ENCODE data around the gene MYH14. TPM values are rescaled to one million over a fixed set of nuclear protein-coding genes. Genes with fewer than 3 reads are reported as not detected.

The MYH14 gene
- total and polyA plus RNA-seq, 2 experiments from 2014 or later: 40.9 to 64.4 TPM

GRCh38 chr19:50311723-50312635 is 108.6 kb downstream of the MYH14 start:
- peak; percentile 20 for TF ChIP-seq EZH2 (IDR thresholded peaks at IDR 0.05; ENCODE audit: borderline replicate concordance)
- no peak for TF ChIP-seq EZH2phosphoT487 (IDR thresholded peaks at IDR 0.05; ENCODE audit: low read depth, severe bottlenecking, unreplicated experiment)
- H2AFZ ChIP-seq: no peak overlapping the region
- no peaks in the 10 kb centered on the region for H3K9me3 ChIP-seq (ENCODE audit: low read depth)
- H3K27me3 ChIP-seq: peaks cover 44% of the 10 kb centered on the region
- no peak overlapping the region for H3K27ac ChIP-seq
- H3K79me2 ChIP-seq: no peaks in the 10 kb centered on the region
- H3K4me1 ChIP-seq (ENCODE audit: insufficient read depth): no peaks in the 10 kb centered on the region
- peak; percentile 62 for DNase-seq (ENCODE audit: low spot score)
- peak overlapping the region; percentile 78 for H3K4me2 ChIP-seq
- H3K36me3 ChIP-seq (replicated peaks; ENCODE audit: insufficient read depth, low read depth): no peaks in the 10 kb centered on the region
- no peak overlapping the region for H3K4me3 ChIP-seq
- 6% methylated on average over 27 of the region's 42 CpGs for WGBS (ENCODE audit: low lambda C conversion rate, missing lambda C conversion rate)
- no peaks in the 10 kb centered on the region for H3K9me2 ChIP-seq (replicated peaks; ENCODE audit: insufficient read depth)
- no peaks in the 10 kb centered on the region for H4K20me1 ChIP-seq (ENCODE audit: insufficient read depth, poor library complexity, severe bottlenecking)

DNA sequence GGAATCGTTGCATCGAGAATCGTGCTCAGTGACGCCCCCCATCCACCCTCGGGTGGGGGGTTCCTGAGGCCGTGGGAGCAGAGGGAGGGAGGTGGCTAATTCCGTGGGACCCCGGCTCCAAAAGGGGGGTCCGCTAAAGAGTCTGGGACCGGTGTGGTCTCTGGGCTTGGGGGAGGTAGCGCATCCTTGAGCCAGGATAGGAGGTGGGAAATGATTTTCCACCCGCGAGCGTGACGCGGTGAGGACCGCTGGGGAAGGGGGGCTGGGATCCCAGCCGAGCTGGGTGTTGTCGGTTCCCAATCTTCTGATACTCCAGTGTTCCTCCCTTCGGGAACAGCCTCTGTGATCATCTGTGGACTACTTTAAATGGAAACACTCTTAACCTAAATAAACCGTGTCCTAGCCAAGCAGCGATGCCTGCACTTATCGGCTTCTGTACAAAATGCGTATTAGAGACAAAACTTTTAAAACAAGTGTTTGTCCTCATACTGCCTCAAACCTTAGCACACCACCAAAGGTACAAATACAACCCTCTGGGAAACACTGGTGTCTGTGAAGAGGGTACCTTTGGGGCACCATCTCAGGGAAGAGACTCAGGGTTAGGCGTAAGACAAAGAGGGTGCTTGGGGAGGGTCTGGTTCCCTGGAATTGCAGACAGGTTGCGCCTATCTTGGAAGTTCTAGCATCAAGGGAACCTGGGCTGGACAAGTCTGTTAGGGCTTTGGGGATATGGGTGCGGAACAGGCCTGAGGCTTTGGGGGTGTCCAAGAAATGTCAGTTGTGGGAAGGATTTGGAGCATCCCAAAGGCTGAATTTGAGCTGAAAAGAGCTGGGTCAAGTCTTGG is 109.8 kb downstream of the MYH14 start:
- H3K4me3 ChIP-seq: no peak overlapping the region
- 15% methylated on average over 27 of the region's 27 CpGs for WGBS (ENCODE audit: low lambda C conversion rate, missing lambda C conversion rate)
- no peaks in the 10 kb centered on the region for H4K20me1 ChIP-seq (ENCODE audit: insufficient read depth, poor library complexity, severe bottlenecking)
- H3K9me3 ChIP-seq (ENCODE audit: low read depth): no peaks in the 10 kb centered on the region
- H3K4me1 ChIP-seq (ENCODE audit: insufficient read depth): no peaks in the 10 kb centered on the region
- no peak for TF ChIP-seq CTCF (IDR thresholded peaks at IDR 0.05; ENCODE audit: poor library complexity)
- no peak overlapping the region for H3K27ac ChIP-seq
- peaks cover 50% of the 10 kb centered on the region for H3K27me3 ChIP-seq
- no peak overlapping the region for H2AFZ ChIP-seq
- no peaks in the 10 kb centered on the region for H3K36me3 ChIP-seq (replicated peaks; ENCODE audit: insufficient read depth, low read depth)
- no peaks in the 10 kb centered on the region for H3K79me2 ChIP-seq
- H3K4me2 ChIP-seq: peak overlapping the region; percentile 78
- DNase-seq (ENCODE audit: low spot score): no peak
- no peaks in the 10 kb centered on the region for H3K9me2 ChIP-seq (replicated peaks; ENCODE audit: insufficient read depth)

DNA sequence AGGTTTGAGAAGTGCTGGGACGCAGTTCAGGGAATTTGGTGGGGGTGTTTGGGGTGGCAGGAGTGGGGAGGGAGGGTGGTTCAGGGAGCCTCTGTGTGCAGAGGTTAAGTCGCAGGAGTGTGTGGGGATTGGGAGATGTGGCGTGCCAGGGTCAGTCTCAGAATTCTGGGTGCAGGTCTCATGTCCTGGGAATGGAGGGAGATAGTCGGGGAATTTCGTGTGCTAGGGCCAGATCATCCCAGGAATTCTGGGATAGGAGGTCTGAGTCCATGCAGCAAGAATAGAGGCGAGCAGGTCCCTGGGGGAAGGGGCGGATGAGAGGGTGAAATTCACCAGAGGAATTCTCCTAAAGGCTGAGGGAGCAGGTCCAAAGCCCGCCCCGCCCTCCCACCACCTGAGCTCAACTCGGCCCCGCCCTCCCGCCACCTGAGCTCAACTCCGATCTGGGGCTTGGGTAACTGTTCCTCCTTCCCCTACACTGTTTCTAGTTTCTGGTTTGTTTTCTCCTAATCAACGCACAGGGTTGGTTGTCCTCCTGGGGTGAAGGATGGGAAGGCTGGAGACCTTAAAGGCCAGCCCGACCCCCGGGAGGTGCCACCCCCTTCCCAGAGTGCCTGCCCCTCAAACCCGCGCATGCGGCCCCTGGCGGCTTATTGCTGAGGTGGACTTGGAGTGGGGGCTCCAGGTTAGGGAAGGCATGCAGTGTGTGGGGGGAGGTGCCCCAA is 110.6 kb downstream of the MYH14 start:
- no peaks in the 10 kb centered on the region for H3K79me2 ChIP-seq
- no peak for TF ChIP-seq CTCF (IDR thresholded peaks at IDR 0.05; ENCODE audit: poor library complexity)
- peak; percentile 71 for TF ChIP-seq EZH2phosphoT487 (IDR thresholded peaks at IDR 0.05; ENCODE audit: low read depth, severe bottlenecking, unreplicated experiment)
- H3K27ac ChIP-seq: no peak overlapping the region
- H3K4me3 ChIP-seq: no peak overlapping the region
- peaks cover 50% of the 10 kb centered on the region for H3K27me3 ChIP-seq
- peak overlapping the region; percentile 57 for H3K4me2 ChIP-seq
- no peaks in the 10 kb centered on the region for H3K9me3 ChIP-seq (ENCODE audit: low read depth)
- DNase-seq (ENCODE audit: low spot score): peak; percentile 45
- 3% methylated on average over 17 of the region's 20 CpGs for WGBS (ENCODE audit: low lambda C conversion rate, missing lambda C conversion rate)
- H3K4me1 ChIP-seq (ENCODE audit: insufficient read depth): no peaks in the 10 kb centered on the region
- no peaks in the 10 kb centered on the region for H3K36me3 ChIP-seq (replicated peaks; ENCODE audit: insufficient read depth, low read depth)
- no peaks in the 10 kb centered on the region for H3K9me2 ChIP-seq (replicated peaks; ENCODE audit: insufficient read depth)
- no peaks in the 10 kb centered on the region for H4K20me1 ChIP-seq (ENCODE audit: insufficient read depth, poor library complexity, severe bottlenecking)
- no peak overlapping the region for H2AFZ ChIP-seq
